ENCODE data around the gene TTC23L.

GRCh38 chr5:34835664-34836063 is 3.3 kb upstream of the TTC23L start:
- TF ChIP-seq POLR2AphosphoS5 (IDR thresholded peaks at IDR 0.05; ENCODE audit: borderline replicate concordance, low read depth, low read length) (no peak), EZH2 (IDR thresholded peaks at IDR 0.05) (no peak), FOXP2 (optimal IDR thresholded peaks at IDR 0.05; ENCODE audit: control extremely low read depth, extremely low read length, insufficient read depth) (no peak)

Measured in SK-N-MC (cell line).